ENCODE measurements around the gene SLC39A2.

- TF ChIP-seq FOXA1 (IDR thresholded peaks at IDR 0.05) (no peak), FOXM1 (IDR thresholded peaks at IDR 0.05; ENCODE audit: borderline replicate concordance) (no peak)
Observed at GRCh38 chr14:21030531-21030930, 31.4 kb downstream of the SLC39A2 start.
